ENCODE measurements around the gene GGTLC1. TPM values are rescaled to one million over a fixed set of nuclear protein-coding genes. Genes with fewer than 3 reads are reported as not detected.
A peak's percentile ranks its signal among the peaks of the same experiment; 100 is the strongest.

Gene GGTLC1
- total RNA-seq, 1 donor from 2014 or later, result not detected

DNA sequence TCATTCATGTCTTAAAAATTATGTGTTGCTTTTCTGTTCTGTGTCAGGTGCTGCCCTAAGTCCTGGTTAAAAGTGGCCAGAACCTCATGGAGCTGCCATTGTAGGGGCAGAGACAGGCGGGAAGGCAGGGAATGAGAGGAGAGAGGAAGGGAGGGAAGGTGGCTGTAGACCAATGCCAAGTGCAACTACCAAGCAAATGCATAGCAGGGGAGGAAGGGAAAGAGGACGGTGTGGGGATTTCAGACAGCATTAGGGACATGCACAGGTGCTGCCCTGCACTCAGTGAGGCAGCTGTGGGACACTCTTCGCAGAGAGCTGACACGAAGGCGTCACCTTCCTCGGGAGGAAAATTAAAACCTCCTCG is 21.0 kb downstream of the GGTLC1 start:
- no peak for FAIRE-seq
- DNase-seq (ENCODE audit: low spot score in 2 of 2), result no peak

DNA sequence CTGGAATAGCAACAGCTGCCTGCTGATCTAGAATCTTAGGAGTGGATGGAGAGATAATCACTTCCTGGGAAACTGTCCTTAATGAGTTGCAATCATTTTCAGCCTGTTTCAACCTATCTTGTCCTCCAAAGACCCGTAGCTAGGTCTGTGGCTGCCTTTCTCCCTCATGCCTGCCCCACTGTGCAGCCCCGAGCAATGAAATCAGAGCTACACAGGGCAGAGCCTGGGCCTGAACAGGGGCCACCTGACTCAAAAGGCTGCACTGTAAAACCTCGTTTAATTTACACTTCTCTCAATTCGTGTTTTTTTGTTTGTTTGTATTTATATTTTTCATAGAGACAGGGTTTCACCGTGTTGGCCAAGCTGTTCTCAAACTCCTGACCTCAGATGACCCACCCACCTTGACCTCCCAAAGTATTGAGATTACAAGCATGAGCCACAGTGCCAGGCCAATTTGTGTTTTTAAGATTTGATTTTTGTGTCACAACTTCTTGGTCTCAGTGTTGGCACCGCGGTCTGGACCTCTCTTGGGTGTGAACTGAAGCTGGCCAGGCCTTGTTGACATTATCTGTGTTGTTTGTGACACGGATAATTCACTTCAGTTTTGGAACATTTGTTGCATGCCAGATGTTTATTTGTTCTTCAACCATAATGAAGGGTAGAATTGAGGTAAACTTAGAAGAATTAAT is 21.5 kb downstream of the GGTLC1 start:
- FAIRE-seq, result no peak
- DNase-seq (ENCODE audit: low spot score in 2 of 2), result no peak

DNA sequence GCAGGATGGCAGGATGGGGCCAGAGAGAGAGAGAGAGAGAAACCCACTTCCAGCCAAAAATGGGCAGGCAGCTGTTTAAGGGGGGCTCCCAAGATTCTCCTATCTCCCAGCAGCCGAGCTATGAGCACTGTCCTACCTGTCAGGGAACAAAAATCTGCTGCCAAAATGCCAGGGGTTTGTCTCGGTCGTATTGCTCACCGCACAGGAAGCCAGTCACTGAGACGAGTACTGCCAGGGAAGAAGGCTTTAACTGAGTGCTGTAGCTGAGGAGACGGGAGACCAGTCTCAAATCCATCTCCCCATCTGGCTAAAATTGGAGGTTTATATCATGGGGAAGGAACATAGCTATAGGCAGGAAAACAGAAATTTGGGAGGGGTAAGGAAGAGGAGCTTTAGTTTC is 22.3 kb downstream of the GGTLC1 start:
- no peak for FAIRE-seq
- no peak for DNase-seq (ENCODE audit: low spot score in 2 of 2)

DNA sequence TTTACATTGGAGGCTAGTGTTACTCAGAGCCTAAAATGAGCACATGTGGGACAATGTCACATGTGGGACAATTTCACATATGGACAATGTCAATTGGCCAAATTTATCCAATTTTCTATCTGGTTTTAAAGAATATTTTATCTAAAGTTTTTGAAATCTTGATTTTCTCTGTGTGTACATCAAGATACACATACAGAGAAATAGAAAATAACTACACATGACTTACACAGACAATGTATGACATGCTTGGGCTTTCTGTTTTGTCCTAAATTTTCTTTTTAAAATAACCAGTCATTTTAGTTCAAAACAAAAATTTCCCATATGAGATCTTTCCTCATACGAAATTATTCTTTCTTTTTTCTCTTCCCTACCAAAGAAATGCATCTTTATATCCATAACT is 24.6 kb downstream of the GGTLC1 start:
- DNase-seq (ENCODE audit: low spot score in 2 of 2), result no peak
- FAIRE-seq, result no peak

DNA sequence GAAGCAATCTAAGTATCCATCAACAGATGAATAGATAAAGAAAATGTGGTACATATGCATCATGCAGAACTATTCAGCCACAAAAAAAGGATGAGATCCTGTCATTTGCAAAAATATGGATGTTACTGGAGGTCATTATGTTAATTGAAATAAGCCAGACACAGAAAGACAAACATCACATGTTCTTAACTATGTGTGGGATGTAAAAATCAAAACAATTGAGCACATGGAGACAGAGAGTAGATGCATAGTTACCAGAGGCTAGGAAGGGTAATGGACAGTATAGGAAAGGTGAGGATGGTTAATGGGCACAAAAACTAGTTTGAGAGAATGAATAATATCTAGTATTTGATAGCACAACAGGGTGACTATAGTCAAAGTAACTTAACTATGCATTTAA is 26.3 kb downstream of the GGTLC1 start:
- no peak for DNase-seq (ENCODE audit: low spot score in 2 of 2)
- FAIRE-seq, result no peak

DNA sequence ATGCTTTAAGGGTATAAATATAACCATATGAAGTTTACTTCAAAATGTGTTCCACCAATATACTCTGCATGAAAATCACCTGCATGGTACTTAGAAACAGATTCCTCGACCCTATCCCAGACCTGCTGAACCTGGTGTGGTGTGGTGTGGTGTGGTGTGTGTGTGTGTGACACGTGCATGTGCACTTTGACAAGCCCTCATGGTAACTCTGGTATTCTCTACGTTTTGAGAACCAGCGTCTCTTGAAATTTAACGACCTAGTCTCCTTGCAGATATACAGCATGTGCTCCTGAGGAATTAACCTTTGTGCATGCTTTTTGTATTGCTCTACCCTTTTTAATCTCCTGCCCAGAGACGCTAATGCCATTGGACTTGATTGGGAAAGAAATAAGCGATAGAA is 29.5 kb downstream of the GGTLC1 start:
- DNase-seq (ENCODE audit: low spot score in 2 of 2) (no peak), FAIRE-seq (no peak)

DNA sequence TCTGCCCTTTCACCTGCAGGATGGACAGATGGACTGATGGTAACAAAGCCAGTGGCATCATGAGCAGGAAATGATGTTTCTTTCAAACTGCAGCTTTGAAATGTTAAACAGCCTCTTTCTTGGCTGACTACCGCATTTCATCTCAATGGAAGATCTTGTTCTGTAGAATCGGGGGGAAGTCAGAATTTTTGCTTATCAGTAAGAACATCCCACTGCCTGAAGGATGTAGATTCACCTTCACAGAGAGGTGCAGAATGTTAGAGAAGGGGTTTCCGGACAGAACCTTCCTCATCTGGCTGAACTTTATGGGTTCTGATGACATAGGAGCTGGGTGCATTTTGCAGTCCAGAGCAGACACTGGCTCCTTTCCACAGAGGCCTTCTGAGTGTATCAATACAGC is 32.7 kb downstream of the GGTLC1 start:
- DNase-seq (ENCODE audit: low spot score in 2 of 2), result no peak
- no peak for FAIRE-seq

DNA sequence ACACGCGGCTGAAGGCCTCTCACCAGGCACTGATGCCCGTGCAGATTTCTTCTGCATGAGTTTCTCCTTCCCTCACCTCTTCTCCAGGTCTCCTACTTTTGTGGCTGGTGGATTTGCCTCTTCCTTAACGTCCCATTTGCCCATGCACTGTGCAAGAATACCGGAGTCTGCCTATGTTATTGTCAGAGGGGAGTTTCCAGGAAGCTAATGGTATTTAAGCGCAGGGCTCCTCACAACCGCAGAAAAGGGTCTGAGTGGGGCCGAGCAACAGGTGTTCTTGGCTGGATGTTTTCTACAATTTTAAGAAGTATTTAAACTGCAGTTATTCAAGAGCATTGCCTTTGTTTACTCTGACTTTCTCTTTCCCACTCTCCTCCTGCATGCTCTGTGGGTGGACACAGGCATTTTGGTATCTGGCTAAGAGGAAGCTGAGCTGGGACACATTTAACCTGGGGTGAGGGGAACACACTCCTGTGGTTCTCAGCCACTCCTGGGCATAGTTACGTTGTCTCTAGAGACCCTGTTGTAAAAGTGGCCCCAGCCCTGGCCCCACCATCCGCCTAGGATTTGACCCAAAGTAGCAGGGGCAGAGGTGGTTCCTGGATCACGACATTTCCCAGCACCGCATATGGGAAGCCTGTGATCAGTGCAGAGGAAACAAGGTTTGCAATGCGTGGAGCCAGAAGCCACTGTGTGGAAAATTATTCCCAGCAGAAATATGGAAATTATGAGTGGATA is 34.4 kb downstream of the GGTLC1 start:
- FAIRE-seq (no peak), DNase-seq (ENCODE audit: low spot score in 2 of 2) (no peak)

DNA sequence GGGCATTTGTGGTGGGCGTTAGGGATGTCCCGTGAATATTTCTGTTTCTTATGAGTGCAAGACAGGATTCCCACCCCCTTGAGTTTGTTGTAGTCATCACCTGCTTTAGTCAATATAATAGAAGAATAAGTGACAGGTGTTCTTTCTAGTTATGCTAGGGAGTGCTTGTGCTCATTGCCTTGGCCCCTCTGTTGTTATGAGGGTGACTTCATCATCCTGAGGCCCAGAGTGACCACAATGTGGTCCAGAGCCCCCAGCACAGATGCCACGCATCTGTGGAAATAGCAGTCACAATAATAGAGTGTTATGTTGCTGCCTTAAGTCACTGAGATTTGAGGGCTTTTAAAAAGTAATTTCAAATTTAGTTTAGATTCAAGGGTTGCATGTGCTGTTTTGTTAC is 42.4 kb downstream of the GGTLC1 start:
- FAIRE-seq (no peak), DNase-seq (ENCODE audit: low spot score in 2 of 2) (no peak)

DNA sequence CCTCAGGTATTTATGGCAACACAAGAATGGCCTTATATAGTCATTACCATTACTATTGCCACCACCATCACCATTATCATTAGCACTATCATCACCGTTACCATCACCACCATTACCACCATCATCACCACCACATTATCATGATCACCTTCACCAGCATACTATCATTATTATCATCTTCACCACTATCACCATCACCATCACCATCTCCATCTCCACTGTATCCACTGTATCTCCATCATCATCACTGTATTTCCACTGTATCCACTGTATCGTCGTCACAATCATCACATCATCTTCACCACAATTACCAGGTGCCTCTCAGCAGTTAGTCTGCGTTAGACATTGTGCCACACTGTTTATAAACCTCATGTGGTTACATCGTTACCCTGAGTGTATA is 45.3 kb downstream of the GGTLC1 start:
- FAIRE-seq, result no peak

DNA sequence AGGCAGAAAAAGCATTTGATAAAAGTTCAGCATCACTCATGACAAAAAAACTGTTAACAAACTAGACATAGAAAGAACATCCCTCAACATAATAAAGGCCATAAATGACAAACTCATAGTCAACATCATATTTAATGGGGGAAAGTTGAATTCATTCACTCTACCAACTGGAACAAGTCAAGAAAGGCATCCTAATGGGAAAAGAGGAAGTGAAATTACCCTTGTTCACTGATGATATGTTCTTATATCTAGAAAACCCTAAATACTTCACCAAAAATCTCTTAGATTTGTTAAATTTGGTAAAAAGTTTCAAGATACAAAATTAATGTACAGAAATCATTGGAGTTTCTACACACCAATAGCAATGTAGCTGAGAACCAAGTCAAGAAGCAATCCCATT is 48.9 kb downstream of the GGTLC1 start:
- DNase-seq (ENCODE audit: low spot score in 2 of 2), result no peak
- FAIRE-seq, result no peak

More for the DNA sequence above, 45.3 kb downstream of the GGTLC1 start:
- no peak for DNase-seq (ENCODE audit: low spot score in 2 of 2)

DNA sequence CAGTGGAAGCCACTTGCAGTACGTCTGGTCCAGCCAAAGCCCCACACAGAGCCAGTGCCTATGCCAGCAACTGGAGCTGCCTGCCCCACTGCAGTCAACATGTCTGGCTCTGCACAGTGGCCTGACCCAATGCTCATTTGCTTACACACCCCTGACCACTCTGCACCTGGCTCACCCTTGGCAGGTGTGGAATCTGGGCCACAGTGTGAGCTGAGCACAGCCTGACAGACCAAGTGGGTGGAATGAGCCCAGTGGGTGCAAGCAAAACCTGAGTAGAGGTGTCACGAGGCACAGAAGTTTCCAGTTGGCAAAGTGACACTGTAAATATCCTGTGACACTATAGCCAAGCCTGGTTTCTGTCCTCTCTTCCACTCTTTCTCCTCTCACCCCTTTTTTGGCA is 49.5 kb downstream of the GGTLC1 start:
- DNase-seq (ENCODE audit: low spot score in 2 of 2) (no peak), FAIRE-seq (no peak)

DNA sequence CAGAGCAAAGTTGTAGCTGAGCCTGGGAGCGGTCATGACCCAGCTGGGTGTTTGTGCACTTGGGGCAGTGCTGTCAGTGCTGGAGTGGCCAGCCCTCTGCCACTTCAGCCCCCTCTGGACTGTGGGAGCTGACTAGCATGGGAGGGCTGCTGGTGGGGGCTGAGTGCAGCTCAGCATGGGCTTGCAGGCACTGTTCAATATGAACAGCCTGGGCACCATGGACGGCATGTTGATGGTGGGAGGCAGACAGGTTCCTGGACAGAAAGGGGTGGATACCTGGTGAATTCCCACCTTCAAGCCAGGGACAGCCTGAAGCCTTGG is 50.5 kb downstream of the GGTLC1 start:
- no peak for DNase-seq (ENCODE audit: low spot score in 2 of 2)
- FAIRE-seq, result no peak

DNA sequence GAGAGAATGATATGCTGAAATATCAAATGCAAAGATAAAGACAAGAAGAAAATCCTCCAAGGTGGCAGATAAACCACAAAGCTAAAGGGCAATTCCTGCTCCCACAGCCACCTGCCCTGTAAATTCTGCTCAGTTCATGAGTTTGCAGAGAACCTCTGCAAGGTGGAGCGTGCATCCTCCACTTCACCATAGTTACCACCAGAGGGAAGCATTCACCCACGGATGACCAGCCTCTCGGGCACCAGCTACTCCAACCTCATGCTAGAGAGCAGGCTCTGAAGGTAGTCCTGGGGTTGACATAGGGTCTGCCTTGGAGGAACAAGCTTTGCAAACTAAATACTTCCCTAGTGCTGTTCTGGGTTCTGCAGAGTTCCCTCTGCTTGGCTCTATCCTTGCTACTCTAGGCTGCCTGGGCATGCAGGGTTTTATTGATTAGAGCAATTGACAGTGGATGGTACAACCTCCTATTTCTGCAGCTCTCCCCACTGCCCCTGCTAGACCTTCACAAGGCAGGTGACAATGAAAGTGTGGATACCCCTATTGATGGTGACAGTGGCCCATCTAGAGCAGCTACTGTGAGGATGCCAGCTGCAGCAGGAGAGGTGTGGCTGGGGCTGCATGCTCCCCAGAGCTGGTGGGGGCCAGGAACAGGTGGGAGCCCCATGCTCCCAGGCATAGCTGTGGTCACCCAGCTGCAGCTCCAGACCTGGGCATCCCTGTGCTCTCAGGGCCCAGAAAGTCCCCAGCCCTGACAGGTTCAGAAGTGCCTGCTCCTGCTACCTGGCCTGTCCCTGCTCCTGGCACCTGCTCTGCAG is 51.1 kb downstream of the GGTLC1 start:
- DNase-seq (ENCODE audit: low spot score in 2 of 2) (peak; percentile 30 to 58), FAIRE-seq (no peak)

Small RNAs within 50 kb of the gene (small RNA-seq; reads per million reads assigned to genes)
- gene AL133466.1, result not detected

Other genes starting within 250 kb of the GGTLC1 start
- gene CST1, start 237.8 kb downstream of the GGTLC1 start, total RNA-seq, result not detected
- not detected for gene CST2, start 162.1 kb downstream of the GGTLC1 start, total RNA-seq
- gene CST5, start 109.0 kb downstream of the GGTLC1 start, total RNA-seq, result not detected

Measured in frontal cortex (tissue), 4 donors.